Liver (tissue), 9 donors: ENCODE data around the gene SGIP1. TPM values are rescaled to one million over a fixed set of nuclear protein-coding genes. Genes with fewer than 3 reads are reported as not detected.

ENCODE experiments used
- DNase-seq: peaks from one replicate; pipeline ENCODE4 v3.0.0-alpha.2; 2017; ENCODE audit warnings: low spot score
- H3K27ac ChIP-seq, 2 donors: one replicate each; pipeline ENCODE4 v1.7.0; 2013; ENCODE audit warnings: inconsistent platforms in 2 of 2, low read length in 2 of 2, control low read depth in 1 of 2, low read depth in 1 of 2, mild to moderate bottlenecking in 1 of 2
- H3K27me3 ChIP-seq, 4 donors: one replicate each; pipeline versions ENCODE4 v1.6.1 to v1.7.0; 2013; ENCODE audit warnings: low read length in 3 of 4, inconsistent platforms in 1 of 4, mild to moderate bottlenecking in 1 of 4, moderate library complexity in 1 of 4; ENCODE audit not compliant: control insufficient read depth in 4 of 4, insufficient read depth in 4 of 4
- H3K36me3 ChIP-seq, 4 donors: one replicate each; pipeline versions ENCODE4 v1.6.1 to v1.7.0; 2013; ENCODE audit warnings: low read length in 3 of 4, mild to moderate bottlenecking in 3 of 4, low read depth in 1 of 4, moderate library complexity in 1 of 4; ENCODE audit not compliant: control insufficient read depth in 4 of 4, insufficient read depth in 3 of 4
- H3K4me1 ChIP-seq, 4 donors: one replicate each; pipeline versions ENCODE4 v1.6.1 to v1.7.0; 2013; ENCODE audit warnings: low read length in 3 of 4, mild to moderate bottlenecking in 3 of 4, moderate library complexity in 1 of 4; ENCODE audit not compliant: control insufficient read depth in 4 of 4, insufficient read depth in 4 of 4
- H3K4me3 ChIP-seq, 3 donors: one replicate each; pipeline versions ENCODE4 v1.6.1 to v1.7.0; 2013; ENCODE audit warnings: low read length in 3 of 3, control low read depth in 1 of 3, low read depth in 1 of 3, mild to moderate bottlenecking in 1 of 3
- H3K9ac ChIP-seq, 2 donors: one replicate each; pipeline ENCODE4 v1.7.0; 2013; ENCODE audit warnings: low read length in 2 of 2, mild to moderate bottlenecking in 2 of 2, moderate library complexity in 2 of 2, control low read depth in 1 of 2, low read depth in 1 of 2
- H3K9me3 ChIP-seq, 4 donors: one replicate each; pipeline versions ENCODE4 v1.6.1 to v1.7.0; 2013; ENCODE audit warnings: low read length in 3 of 4; ENCODE audit not compliant: control insufficient read depth in 4 of 4
- ATF3 ChIP-seq: IDR thresholded peaks from 2 replicates; pipeline ENCODE4 v1.6.1; 2016; ENCODE audit warnings: antibody characterized with exemption
- CTCF ChIP-seq: fragments of 150-350 bp; IDR thresholded peaks from 2 replicates; pipeline ENCODE4 v1.5.1; 2017; ENCODE audit warnings: improper control_type of control experiment, low read depth, low read length; ENCODE audit not compliant: missing input control
- FOXA1 ChIP-seq: IDR thresholded peaks from 2 replicates; pipeline ENCODE4 v1.6.1; 2016; ENCODE audit warnings: antibody characterized with exemption
- FOXA2 ChIP-seq: IDR thresholded peaks from 2 replicates; pipeline ENCODE4 v1.6.1; 2016; ENCODE audit warnings: antibody characterized with exemption
- GABPA ChIP-seq, 2 donors: IDR thresholded peaks in 1 of 2; conservative IDR thresholded peaks in 1 of 2; 2 replicates each; pipeline ENCODE4 v1.6.1; 2016; ENCODE audit warnings: antibody characterized with exemption in 2 of 2, mild to moderate bottlenecking in 1 of 2, moderate library complexity in 1 of 2
- HNF4A ChIP-seq, 2 donors: conservative IDR thresholded peaks; 2 replicates each; pipeline ENCODE4 v1.6.1; 2016; ENCODE audit warnings: antibody characterized with exemption in 2 of 2, mild to moderate bottlenecking in 2 of 2
- HNF4G ChIP-seq: IDR thresholded peaks from 2 replicates; pipeline ENCODE4 v1.6.1; 2016; ENCODE audit warnings: antibody characterized with exemption
- JUND ChIP-seq, 2 donors: IDR thresholded peaks; 2 replicates each; pipeline ENCODE4 v1.6.1; 2016; ENCODE audit warnings: antibody characterized with exemption in 2 of 2
- NR2F2 ChIP-seq: IDR thresholded peaks from 2 replicates; pipeline ENCODE4 v1.6.1; 2016; ENCODE audit warnings: antibody characterized with exemption
- RAD21 ChIP-seq, 2 donors: IDR thresholded peaks; 2 replicates each; pipeline ENCODE4 v1.6.1; 2016; ENCODE audit warnings: antibody characterized with exemption in 2 of 2, mild to moderate bottlenecking in 2 of 2
- REST ChIP-seq: IDR thresholded peaks from 2 replicates; pipeline ENCODE4 v1.6.1; 2016; ENCODE audit warnings: antibody characterized with exemption, mild to moderate bottlenecking
- RXRA ChIP-seq, 2 donors: IDR thresholded peaks; 2 replicates each; pipeline ENCODE4 v1.6.1; 2017 to 2018; ENCODE audit warnings: antibody characterized with exemption in 2 of 2, mild to moderate bottlenecking in 1 of 2
- SP1 ChIP-seq: IDR thresholded peaks from 2 replicates; pipeline ENCODE4 v1.6.1; 2018; ENCODE audit warnings: antibody characterized with exemption, mild to moderate bottlenecking
- TAF1 ChIP-seq: conservative IDR thresholded peaks from 2 replicates; pipeline ENCODE4 v1.6.1; 2016; ENCODE audit warnings: antibody characterized with exemption, mild to moderate bottlenecking
- YY1 ChIP-seq: IDR thresholded peaks from 2 replicates; pipeline ENCODE4 v1.6.1; 2016; ENCODE audit warnings: antibody characterized with exemption, mild to moderate bottlenecking
- WGBS: extraction: QIAGEN DNeasy Blood & Tissue Kit; methylation state at CpG from one replicate; pipeline ENCODE4 v1.1.7; 2013; 5-methylcytosine and 5-hydroxymethylcytosine counted together
- polyA plus RNA-seq, 2 donors: library from polyadenylated mRNA; stranded (reverse) in 1 of 2; unstranded in 1 of 2; fragments of 200-250 nt in 1 of 2; fragments of >200 nt in 1 of 2; fragmentation: Nextera tagmentation in 1 of 2; extraction: Ambion mirVana in 1 of 2; gene quantifications; one replicate each; pipeline versions ENCODE4 v1.2.1 to v1.2.3, GENCODE V29; 2013 to 2015
- total RNA-seq, 2 donors: library from RNA; depleted of rRNA; stranded (reverse); fragments of >200 nt; gene quantifications; one replicate each; pipeline ENCODE4 v1.2.3, GENCODE V29; 2014
- TF ChIP-seq, protein P1 (sequence below): IDR thresholded peaks from 2 replicates; pipeline ENCODE4 v1.6.1; 2016; ENCODE audit warnings: antibody characterized with exemption
- TF ChIP-seq, protein P2 (sequence below): IDR thresholded peaks from 2 replicates; pipeline ENCODE4 v1.6.1; 2016; ENCODE audit warnings: antibody characterized with exemption
- donor health status: healthy.
- donor health status: healthy.
- donor health status: healthy.
- donor health status: healthy.
- donor health status: healthy.

SGIP1 gene
- total and polyA plus RNA-seq, 4 donors, result 0.09 to 2.5 (median 0.38) TPM

- Histone ChIP-seq H3K9ac (no peak overlapping the region), H3K9me3 (no peaks in the 10 kb centered on the region), H3K4me3 (no peak overlapping the region), H3K27me3 (no peaks in the 10 kb centered on the region), H3K4me1 (no peaks in the 10 kb centered on the region), H3K27ac (no peak overlapping the region), H3K36me3 (no peaks in the 10 kb centered on the region)
- TF ChIP-seq TAF1, result no peak
- TF ChIP-seq ATF3, result no peak
- TF ChIP-seq HNF4G, result no peak
- no peak for TF ChIP-seq YY1
- TF ChIP-seq NR2F2, result no peak
- TF ChIP-seq, protein P1, sequence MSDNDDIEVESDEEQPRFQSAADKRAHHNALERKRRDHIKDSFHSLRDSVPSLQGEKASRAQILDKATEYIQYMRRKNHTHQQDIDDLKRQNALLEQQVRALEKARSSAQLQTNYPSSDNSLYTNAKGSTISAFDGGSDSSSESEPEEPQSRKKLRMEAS, result no peak
- TF ChIP-seq HNF4A (conservative IDR thresholded peaks at IDR 0.05), result no peak
- TF ChIP-seq REST, result no peak
- TF ChIP-seq RAD21 (IDR thresholded peaks at IDR 0.05), result no peak
- TF ChIP-seq SP1, result no peak
- no peak for TF ChIP-seq JUND (IDR thresholded peaks at IDR 0.05)
- no peak for TF ChIP-seq CTCF
- TF ChIP-seq, protein P2, sequence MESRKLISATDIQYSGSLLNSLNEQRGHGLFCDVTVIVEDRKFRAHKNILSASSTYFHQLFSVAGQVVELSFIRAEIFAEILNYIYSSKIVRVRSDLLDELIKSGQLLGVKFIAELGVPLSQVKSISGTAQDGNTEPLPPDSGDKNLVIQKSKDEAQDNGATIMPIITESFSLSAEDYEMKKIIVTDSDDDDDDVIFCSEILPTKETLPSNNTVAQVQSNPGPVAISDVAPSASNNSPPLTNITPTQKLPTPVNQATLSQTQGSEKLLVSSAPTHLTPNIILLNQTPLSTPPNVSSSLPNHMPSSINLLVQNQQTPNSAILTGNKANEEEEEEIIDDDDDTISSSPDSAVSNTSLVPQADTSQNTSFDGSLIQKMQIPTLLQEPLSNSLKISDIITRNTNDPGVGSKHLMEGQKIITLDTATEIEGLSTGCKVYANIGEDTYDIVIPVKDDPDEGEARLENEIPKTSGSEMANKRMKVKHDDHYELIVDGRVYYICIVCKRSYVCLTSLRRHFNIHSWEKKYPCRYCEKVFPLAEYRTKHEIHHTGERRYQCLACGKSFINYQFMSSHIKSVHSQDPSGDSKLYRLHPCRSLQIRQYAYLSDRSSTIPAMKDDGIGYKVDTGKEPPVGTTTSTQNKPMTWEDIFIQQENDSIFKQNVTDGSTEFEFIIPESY, result no peak
- no peak for TF ChIP-seq FOXA1
- TF ChIP-seq GABPA (IDR thresholded peaks at IDR 0.05 in 1 of 2, conservative IDR thresholded peaks at IDR 0.05 in 1 of 2), result no peak
- no peak for TF ChIP-seq RXRA (IDR thresholded peaks at IDR 0.05)
- no peak for TF ChIP-seq FOXA2
- no peak for DNase-seq
- WGBS, result 73% methylated on average over 2 of the region's 2 CpGs
Measured at GRCh38 chr1:66489151-66489550, 44.8 kb upstream of the SGIP1 start.
